Panc1 (cell line): ENCODE results near the gene TMEM163. TPM values are rescaled to one million over a fixed set of nuclear protein-coding genes. Genes with fewer than 3 reads are reported as not detected.

Source experiments
- ATAC-seq: fragments of 200-7000 bp; cut with Tn5 transposase; 2 replicates; pipeline ENCODE4 v1.9.1; 2020; ENCODE audit warnings: mild to moderate bottlenecking, moderate library complexity
- BruUV-seq: library from RNA; stranded (reverse); fragments of 400-500 nt; replicated peaks from 2 replicates; lab custom pipeline; 2021; lab: Mats Ljungman, UMichigan
- CTCF ChIA-PET: fragments of 300-600 bp; sonication (Branson Sonifier 250); formaldehyde crosslinking; loops from one replicate; lab custom pipeline; 2022; ENCODE audit warnings: antibody characterized with exemption; lab: Charles Lee
- POLR2A ChIA-PET: fragments of 300-600 bp; sonication (Branson Sonifier 250); formaldehyde crosslinking; loops from one replicate; lab custom pipeline; 2022; ENCODE audit warnings: antibody characterized with exemption; lab: Charles Lee
- DNase-seq: peaks from one replicate; pipeline ENCODE4 v3.0.0-alpha.2; 2010; ENCODE audit warnings: low read depth, low spot score
- H3K27ac ChIP-seq: 2 replicates; pipeline ENCODE4 v1.5.1; 2011; ENCODE audit warnings: mild to moderate bottlenecking, low read length, inconsistent platforms
- H3K27me3 ChIP-seq: fragments of 200-500 bp; sonication (Bioruptor generic); 2 replicates; pipeline ENCODE4 v1.6.0; 2014; ENCODE audit warnings: low read length, inconsistent platforms; ENCODE audit not compliant: control insufficient read depth, insufficient read depth
- H3K36me3 ChIP-seq: fragments of 200-500 bp; sonication (Bioruptor generic); 2 replicates; pipeline ENCODE4 v1.5.1; 2014; ENCODE audit warnings: inconsistent platforms, mild to moderate bottlenecking, low read length, moderate library complexity; ENCODE audit not compliant: control insufficient read depth, insufficient read depth
- H3K4me1 ChIP-seq: 2 replicates; pipeline ENCODE4 v1.5.1; 2011; ENCODE audit warnings: inconsistent platforms, mild to moderate bottlenecking, low read length, moderate library complexity; ENCODE audit not compliant: control insufficient read depth, insufficient read depth
- H3K4me3 ChIP-seq, 2 experiments: 2 replicates each; pipeline ENCODE4 v1.5.1; 2011 to 2012; ENCODE audit warnings: low read depth in 2 of 2, low read length in 2 of 2, mild to moderate bottlenecking in 2 of 2, inconsistent platforms in 1 of 2, moderate library complexity in 1 of 2
- H3K9me3 ChIP-seq: fragments of 200-500 bp; sonication (Bioruptor generic); 2 replicates; pipeline ENCODE4 v1.5.1; 2014; ENCODE audit warnings: low read depth, mild to moderate bottlenecking, inconsistent platforms, low read length, moderate library complexity; ENCODE audit not compliant: control insufficient read depth, insufficient read depth
- CTCF ChIP-seq: fragments of 450-650 bp; IDR thresholded peaks from 2 replicates; pipeline ENCODE4 v1.5.1; 2017; ENCODE audit warnings: mild to moderate bottlenecking
- POLR2AphosphoS5 ChIP-seq: IDR thresholded peaks from 2 replicates; pipeline ENCODE4 v1.6.1; 2012; ENCODE audit warnings: mild to moderate bottlenecking, low read depth, low read length, moderate library complexity
- REST ChIP-seq, 2 experiments: IDR thresholded peaks; 2 replicates each; pipeline ENCODE4 v1.6.1; 2011 to 2012; ENCODE audit warnings: low read depth in 2 of 2, control low read depth in 1 of 2, low read length in 1 of 2, mild to moderate bottlenecking in 1 of 2, moderate library complexity in 1 of 2; ENCODE audit not compliant: insufficient read depth in 1 of 2
- SIN3A ChIP-seq: IDR thresholded peaks from 2 replicates; pipeline ENCODE4 v1.6.1; 2012; ENCODE audit warnings: low read depth, mild to moderate bottlenecking, low read length, moderate library complexity, borderline replicate concordance; ENCODE audit not compliant: insufficient read depth
- TCF7L2 ChIP-seq: IDR thresholded peaks from 2 replicates; pipeline ENCODE4 v1.6.1; 2011; ENCODE audit warnings: mild to moderate bottlenecking, low read depth, low read length, inconsistent platforms
- in situ Hi-C: cut with HindIII; loops from 2 replicates; pipeline ENCODE4 v1.10.0; 2016; ENCODE audit warnings: low sequenced_read_pairs, low pct_unique_long_range_greater_than_20kb
- intact Hi-C: fragments of 100-400 bp; cut with micrococcal nuclease; formaldehyde crosslinking; loops from one replicate; pipeline ENCODE4 v1.10.0; 2022; ENCODE audit not compliant: unreplicated experiment
- total RNA-seq: library from RNA; stranded (reverse); gene quantifications from one replicate; pipeline ENCODE4 v1.2.1, GENCODE V29; 2021; ENCODE audit not compliant: unreplicated experiment

Gene TMEM163
- total RNA-seq, 1 experiment from 2014 or later: not detected

GRCh38 chr2:134499307-134499926 lies 219.4 kb downstream of the TMEM163 start:
- Histone ChIP-seq H3K27ac (no peak overlapping the region), H3K9me3 (no peaks in the 10 kb centered on the region), H3K36me3 (no peaks in the 10 kb centered on the region), H3K4me3 (no peak overlapping the region), H3K4me1 (no peaks in the 10 kb centered on the region), H3K27me3 (no peaks in the 10 kb centered on the region; the same call in none of the 2 replicates)
- DNase-seq: no peak
- intact Hi-C loops: no loop called here
- no peak for ATAC-seq
- CTCF ChIA-PET: no interaction called here
- in situ Hi-C loops: no loop called here
- POLR2A ChIA-PET: no interaction called here
- TF ChIP-seq CTCF (no peak), POLR2AphosphoS5 (no peak), SIN3A (no peak), TCF7L2 (no peak), REST (IDR thresholded peaks at IDR 0.05; ENCODE audit: insufficient read depth in 1 of 2, low read depth in 2 of 2, low read length in 1 of 2) (no peak)
- no TSS peak for BruUV-seq

GRCh38 chr2:134498654-134499053 lies 220.1 kb downstream of the TMEM163 start:
- H3K4me1 ChIP-seq: no peaks in the 10 kb centered on the region
- ATAC-seq (no peak), DNase-seq (no peak)
- no peak overlapping the region for H3K27ac ChIP-seq
- BruUV-seq: no TSS peak
- intact Hi-C loops: no loop called here
- H3K27me3 ChIP-seq: no peaks in the 10 kb centered on the region; the same call in none of the 2 replicates
- no peaks in the 10 kb centered on the region for H3K36me3 ChIP-seq
- no peaks in the 10 kb centered on the region for H3K9me3 ChIP-seq
- POLR2A ChIA-PET: no interaction called here
- TF ChIP-seq REST (IDR thresholded peaks at IDR 0.05; ENCODE audit: insufficient read depth in 1 of 2, low read depth in 2 of 2, low read length in 1 of 2): no peak
- TF ChIP-seq POLR2AphosphoS5: no peak
- no peak for TF ChIP-seq SIN3A
- TF ChIP-seq CTCF: no peak
- TF ChIP-seq TCF7L2: no peak
- in situ Hi-C loops: no loop called here
- H3K4me3 ChIP-seq: no peak overlapping the region
- CTCF ChIA-PET: no interaction called here
